GM20431 (cell line): ENCODE data around the gene IGF2R.
"Not testable (repeated sequence)": the region's sequence is repeated elsewhere in the genome, so short reads cannot be mapped to it uniquely, and the experiment has no call there.

Experiments
- in situ Hi-C: fragments of 300-500 bp; cut with MseI, MboI; formaldehyde crosslinking; loops from one replicate; pipeline ENCODE4 v1.15.0; 2020; ENCODE audit warnings: low sequenced_read_pairs; ENCODE audit not compliant: unreplicated experiment

The IGF2R gene

DNA sequence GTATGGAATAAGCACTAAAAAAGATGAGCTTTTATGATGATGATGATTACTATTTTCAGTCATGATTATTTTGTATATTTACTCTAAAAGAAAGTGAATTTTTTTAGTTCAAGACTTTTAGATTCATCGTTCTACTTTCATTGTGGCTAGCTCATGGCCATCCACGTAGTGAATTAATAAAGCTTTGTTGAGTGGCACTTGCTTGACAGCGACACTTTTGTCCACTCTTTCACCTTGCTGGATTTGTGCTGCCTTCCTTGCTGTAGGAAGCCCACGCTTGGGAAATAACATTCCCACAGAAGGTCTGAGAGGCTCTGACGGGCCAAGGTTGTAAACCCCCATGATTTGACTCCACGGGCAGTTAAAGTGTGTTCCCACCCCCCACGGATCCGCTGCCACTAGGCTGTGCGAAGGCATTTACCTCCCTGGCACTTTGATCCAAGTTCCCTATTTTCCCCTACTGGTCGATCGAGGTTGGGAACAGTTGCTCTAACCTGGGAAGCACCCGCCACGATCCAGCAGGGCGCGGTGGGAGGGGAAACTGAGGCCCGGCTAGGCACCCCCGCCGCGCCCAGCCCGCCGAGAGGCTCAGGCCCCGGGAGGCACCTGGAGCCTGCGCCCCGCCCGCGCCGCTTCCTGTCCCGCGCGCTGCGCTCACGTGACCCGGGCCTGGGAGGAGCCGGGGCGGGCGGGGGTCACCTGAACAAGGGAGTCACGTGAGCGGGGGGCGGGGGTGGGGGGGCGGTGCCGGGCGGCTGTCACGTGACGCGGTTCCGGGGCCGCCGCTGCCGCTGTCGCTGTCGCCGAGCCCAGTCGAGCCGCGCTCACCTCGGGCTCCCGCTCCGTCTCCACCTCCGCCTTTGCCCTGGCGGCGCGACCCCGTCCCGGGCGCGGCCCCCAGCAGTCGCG, at the start of gene IGF2R:
Gene IGF2R (plus strand): TSS at position 788 of the 909 bp plus-strand sequence. CDS start 165 bp downstream, outside the sequence.
- in situ Hi-C loops, result no loop called here

- in situ Hi-C loops, result no loop called here
Observed at GRCh38 chr6:159919800-159920199, 49.1 kb upstream of the IGF2R start.

DNA sequence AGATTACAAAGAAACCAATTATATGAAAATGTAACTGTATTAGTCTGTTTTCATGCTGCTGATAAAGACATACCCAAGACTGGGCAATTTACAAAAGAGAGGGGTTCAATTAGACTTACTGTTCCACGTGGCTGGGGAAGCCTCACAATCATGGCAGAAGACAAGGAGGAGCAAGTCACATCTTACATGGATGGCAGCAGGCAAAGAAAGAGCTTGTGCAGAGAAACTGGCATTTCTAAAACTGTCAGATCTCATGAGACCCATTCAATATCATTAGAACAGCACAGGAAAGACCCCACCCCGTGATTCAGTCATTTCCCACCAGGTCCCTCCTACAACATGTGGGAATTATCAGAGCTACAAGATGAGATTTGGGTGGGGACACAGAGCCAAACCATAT, 44.7 kb upstream of the IGF2R start:
- in situ Hi-C loops, result not testable (repeated sequence)

DNA sequence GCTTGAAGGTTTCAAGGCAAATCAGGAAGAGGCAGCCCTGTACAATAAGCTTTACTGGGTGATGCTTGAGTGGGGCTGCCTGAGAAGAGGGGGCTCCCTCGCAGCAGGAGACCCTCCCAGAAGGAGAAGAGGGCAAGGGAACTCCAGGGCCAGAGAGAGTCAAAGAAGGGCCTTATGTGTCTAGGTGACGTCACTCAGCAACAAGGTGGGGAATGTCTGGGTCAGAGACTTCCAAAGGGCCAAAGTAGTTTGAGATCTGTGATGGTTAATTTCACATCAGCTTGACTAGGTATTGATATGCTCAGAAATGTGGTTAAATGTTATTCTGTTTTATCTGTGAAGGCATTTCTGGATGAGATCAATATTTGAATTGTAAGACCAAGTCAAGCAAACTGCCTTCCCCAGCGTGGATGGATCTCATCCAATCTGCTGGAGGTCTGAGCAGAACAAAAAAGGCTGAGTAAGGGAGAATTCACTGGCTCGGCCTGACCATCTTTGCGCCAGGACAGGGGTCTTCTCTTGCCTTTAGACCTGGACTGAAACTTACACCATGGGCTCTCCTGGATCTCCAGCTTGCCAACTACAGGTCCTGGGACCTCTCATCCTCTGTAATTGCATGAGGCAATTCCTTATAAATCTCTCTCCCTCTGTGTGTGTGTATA, 42.2 kb upstream of the IGF2R start:
- in situ Hi-C loops, result loop anchor here (25.0 kb wide), 1 partner anchor 239 kb away; the partner anchor contains the start of gene SOD2

DNA sequence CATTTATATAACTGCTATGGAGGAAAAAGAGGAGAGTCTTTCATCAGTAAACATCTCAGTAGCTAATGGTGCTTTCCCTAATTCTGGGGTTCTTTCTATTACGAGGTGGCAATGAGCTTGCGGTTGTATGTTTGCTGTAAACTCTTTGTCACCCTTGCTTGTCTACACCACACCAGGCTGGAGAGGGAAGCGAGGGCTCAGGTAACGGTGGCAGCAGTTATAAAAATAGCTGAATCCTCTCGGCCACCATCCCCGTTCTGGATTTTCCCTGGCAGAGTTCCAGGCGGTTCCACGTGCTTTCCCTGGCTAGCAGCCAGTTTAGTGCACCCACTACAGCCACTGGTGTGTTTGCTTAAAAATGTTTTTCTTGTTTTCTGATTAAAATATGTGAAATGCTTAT, 39.1 kb upstream of the IGF2R start:
- in situ Hi-C loops, result loop anchor here (25.0 kb wide), 1 partner anchor 243 kb away; the partner anchor contains the start of gene SOD2

DNA sequence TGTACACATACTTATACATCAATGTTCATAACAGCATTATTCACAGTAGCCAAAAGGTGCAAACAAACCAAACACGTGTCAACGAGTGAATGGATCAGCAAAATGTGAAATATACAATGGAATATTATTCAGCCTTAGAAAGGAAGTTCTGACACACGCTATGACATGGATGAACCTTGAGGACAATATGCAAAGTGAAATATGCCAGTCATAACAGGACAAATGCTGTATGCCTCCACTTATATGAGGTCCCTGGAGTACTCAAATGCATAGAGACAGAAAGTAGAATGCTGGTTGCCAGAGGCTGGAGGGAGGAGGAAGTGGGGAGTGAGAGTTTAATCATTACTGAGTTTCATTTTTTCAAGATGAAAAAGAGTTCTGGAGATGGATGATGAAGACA, 37.8 kb upstream of the IGF2R start:
- in situ Hi-C loops, result loop anchor here (25.0 kb wide), 1 partner anchor 244 kb away; the partner anchor contains the start of gene SOD2

GRCh38 chr6:159931846-159932245, 37.0 kb upstream of the IGF2R start:
- in situ Hi-C loops, result loop anchor here (25.0 kb wide), 1 partner anchor 245 kb away; the partner anchor contains the start of gene SOD2

GRCh38 chr6:159933077-159933476, 35.8 kb upstream of the IGF2R start:
- in situ Hi-C loops, result loop anchor here (25.0 kb wide), 1 partner anchor 246 kb away; the partner anchor contains the start of gene SOD2

DNA sequence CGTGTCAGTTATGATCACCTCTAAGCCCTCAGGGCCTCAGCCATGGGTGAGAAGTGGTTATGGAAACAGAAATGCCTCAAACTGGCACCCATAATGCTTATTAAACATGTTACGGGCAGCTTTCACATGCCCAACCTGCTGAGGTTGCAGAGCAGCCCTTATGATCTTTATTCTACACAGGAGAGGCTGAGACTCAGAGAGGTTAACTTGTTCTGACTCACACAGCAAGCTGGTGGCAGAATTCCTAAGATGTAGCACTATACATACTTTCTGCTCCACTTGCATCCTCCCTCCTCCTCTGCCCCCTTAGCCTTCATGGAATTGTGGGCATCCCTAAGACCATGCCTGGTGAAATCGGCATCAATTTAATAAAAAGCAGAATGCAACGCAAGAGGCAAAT, 34.7 kb upstream of the IGF2R start:
- in situ Hi-C loops, result loop anchor here (25.0 kb wide), 1 partner anchor 247 kb away; the partner anchor contains the start of gene SOD2

DNA sequence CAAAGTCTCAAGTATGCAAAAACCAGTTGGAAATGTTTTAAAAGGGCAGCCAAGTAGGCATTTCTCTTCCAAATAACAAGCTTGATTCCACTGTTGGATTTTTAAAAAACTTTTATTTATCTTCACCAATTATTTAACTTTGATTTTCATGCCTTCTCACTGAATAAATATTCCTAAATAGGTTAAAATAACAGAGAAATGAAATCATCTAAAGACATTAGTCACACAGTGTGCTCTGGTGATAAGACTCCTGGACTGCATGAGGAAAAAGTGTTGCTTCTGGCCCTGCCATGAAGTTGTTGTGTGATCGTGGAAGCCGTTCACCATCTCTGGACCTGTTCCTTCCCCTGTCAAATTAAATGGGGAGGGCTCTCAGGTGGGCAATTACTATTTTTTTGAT, 33.8 kb upstream of the IGF2R start:
- in situ Hi-C loops, result loop anchor here (25.0 kb wide), 1 partner anchor 248 kb away; the partner anchor contains the start of gene SOD2

- in situ Hi-C loops, result loop anchor here (25.0 kb wide), 1 partner anchor 248 kb away; the partner anchor contains the start of gene SOD2
Observed at GRCh38 chr6:159935633-159936032, 33.2 kb upstream of the IGF2R start.

DNA sequence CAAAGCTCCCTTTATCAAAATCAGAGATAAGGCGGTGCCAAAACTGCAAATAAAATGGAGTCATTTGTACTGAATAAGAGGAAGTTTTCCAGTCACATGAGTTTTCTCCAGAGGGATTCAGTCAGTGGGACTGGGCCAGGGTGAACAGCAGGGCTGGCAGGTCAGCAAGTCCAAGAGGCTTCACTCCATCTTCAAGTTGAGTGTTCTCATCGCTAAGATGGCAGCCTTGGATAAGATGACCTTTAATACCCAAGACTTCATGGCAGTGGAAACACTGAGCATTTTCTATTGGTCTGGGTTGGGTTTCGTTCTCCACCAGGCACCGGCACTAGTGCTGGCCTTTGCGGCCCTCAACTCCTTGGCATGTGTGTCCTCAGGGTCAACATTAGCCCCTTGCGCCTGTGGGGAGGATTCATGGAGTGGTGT, 29.3 kb upstream of the IGF2R start:
- in situ Hi-C loops, result loop anchor here (10.0 to 25.0 kb wide), 2 partner anchors 75 to 252 kb away; partner anchors contain the start of gene SOD2

DNA sequence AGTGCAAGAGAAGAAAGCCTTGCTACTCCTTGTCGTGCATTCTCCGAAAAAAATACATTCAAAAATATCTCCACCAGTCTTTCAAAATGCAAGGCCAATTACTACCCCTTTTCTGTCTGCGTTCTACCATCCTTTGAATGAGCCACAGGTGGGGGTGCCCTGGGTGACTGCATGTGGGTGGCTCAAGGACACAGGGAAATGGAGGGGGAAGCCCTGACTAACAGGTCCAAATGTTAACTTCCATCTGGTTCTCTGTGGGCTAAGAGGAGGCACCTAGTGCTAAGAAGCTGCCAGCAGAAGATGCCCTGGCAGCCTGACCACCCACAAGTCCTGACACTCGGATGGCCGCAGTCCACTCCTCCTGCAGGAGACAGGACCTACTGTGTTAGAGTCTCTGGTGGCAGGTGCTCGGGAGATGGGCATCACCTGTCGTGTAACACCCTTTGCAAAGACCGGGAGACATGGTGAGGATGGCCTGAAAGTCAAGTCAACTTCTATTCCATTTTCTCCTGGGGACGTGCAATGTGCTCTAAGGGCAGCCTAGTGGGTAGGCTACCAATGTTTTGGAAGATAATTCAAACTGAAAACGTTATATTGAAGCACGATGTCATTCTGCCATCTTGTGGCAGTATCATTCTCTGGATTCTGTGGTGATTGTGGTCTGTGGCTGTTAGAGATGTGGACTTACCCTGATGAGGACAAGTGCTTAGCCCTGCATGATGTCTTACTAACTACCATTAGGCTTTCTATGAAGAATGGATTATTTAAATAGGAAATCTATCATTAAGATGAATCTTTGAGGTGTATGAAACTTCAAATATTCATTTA, 27.4 kb upstream of the IGF2R start:
- in situ Hi-C loops, result loop anchor here (10.0 to 25.0 kb wide), 2 partner anchors 77 to 254 kb away; partner anchors contain the start of gene SOD2

- in situ Hi-C loops, result loop anchor here (10.0 to 25.0 kb wide), 2 partner anchors 78 to 256 kb away; partner anchors contain the start of gene SOD2
Observed at GRCh38 chr6:159943101-159943632, 25.7 kb upstream of the IGF2R start.

DNA sequence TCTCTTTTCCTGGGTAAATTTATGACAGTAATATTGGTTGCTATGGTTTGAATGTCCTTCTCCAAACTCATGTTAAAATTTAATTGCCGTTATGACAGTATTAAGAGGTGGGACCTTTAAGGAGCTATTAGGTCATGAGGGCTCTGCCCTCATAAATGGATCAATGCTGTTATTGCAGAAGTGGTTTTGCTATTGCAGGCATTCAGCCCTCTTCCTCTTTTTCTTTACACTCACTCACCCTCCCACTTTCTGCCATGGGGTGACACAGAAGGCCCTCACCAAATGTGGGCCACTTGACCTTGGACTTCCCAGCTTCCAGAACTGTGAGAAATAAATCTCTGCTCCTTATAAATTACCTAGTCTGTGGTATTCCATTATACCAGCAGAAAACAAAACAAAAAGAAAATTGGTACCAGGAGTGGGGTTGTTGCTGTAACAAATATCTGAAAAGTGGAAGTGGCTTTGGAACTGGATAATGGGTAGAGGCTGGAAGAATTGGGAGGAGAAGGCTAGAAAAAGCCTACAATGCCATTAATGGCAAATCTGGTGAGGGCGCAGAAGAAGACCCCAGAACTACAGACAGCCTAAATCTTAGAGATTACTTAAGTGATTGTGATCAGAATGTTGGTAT, 24.8 kb upstream of the IGF2R start:
- in situ Hi-C loops, result loop anchor here (10.0 to 25.0 kb wide), 2 partner anchors 79 to 257 kb away; partner anchors contain the start of gene SOD2

DNA sequence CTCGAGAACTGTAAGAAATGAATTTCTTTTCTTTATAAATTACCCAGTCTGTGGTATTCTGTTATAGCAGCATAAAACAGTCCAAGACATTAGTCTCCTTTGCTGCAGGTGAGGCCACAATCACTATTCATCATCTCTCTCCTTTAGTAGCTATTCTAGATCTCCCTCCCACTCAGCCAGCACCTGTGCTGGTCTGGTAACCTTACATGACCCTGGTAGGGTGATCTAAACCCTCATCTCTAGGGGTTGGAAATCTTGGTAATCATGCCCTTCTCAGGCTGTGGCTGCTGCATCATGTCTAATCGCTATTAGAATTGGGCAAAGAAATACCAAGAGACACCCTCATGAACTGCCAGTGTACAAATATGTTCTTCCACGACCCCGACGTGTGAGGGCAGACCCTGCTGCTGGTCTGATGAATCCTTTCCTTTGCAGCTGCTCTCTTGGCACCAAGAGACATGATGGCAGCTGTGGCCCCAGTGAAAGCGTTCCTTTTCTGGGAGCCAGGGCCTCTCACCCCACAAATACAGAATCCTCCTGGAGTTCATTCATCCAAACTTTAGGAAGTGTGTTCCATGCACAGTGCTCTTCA, 23.0 kb upstream of the IGF2R start:
- in situ Hi-C loops, result loop anchor here (10.0 to 25.0 kb wide), 2 partner anchors 81 to 259 kb away; partner anchors contain the start of gene SOD2

- in situ Hi-C loops, result loop anchor here (10.0 to 25.0 kb wide), 2 partner anchors 82 to 260 kb away; partner anchors contain the start of gene SOD2
Observed at GRCh38 chr6:159946912-159947311, 22.0 kb upstream of the IGF2R start.

GRCh38 chr6:159948199-159948598, 20.7 kb upstream of the IGF2R start:
- in situ Hi-C loops, result loop anchor here (10.0 to 25.0 kb wide), 2 partner anchors 83 to 261 kb away; partner anchors contain the start of gene SOD2
